Activated CD4-positive, alpha-beta T cell treated with anti-CD3 and anti-CD28 coated beads for 48 hours (primary cell): ENCODE results near the gene FOXO1.

ENCODE experiments used
- DNase-seq: peaks from one replicate; pipeline ENCODE4 v3.0.0-alpha.2; 2020

Gene FOXO1

DNA sequence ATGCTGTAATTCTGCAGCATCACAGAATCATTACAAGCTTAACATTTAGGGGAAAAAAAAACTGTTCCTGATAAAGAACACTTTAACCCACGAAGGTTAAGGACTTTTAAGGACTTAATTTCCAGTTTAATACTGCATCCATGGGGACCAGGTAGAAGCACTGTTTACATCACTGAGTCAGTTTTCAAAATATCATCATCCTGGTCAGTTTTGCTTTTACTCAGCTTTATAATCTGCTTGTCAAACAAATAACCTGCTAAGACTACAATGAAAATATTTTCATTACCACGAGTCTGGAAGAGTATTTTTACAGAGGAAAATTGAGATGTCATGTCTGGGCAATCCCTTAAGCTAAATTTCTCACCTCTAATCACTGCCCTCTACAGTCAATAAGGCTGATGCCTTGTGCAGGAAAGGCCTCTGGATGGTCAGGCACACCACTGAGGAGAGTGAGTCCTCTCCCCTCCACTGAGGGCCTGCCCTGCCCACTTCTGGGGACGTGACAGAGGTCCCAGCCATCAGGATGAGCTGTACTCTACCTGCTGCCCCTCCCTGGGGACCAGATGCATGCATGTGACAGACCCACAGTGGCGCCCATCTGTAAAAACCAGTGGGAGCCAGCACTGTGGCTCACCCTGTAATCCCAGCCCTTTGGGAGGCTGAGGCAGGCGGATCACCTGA is 31.0 kb downstream of the FOXO1 start:
- DNase-seq, result no peak

DNA sequence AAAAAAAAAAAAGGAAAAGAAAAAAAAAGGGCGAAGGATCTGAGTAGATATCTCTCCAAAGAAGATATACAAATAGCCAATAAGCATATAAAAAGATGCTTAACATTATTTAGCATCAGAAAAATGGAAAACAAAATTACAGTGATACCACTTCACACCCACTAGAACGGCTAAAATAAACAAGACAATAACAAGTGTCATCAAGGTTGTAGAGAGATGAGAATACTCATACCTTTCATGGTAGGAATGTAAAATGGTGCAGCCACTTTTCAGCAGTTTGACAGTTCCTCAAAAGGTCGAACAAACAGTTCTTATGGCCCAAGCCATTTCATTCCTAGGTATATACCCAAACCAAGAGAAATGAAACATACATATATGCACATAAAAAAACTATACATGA is 33.5 kb downstream of the FOXO1 start:
- no peak for DNase-seq

DNA sequence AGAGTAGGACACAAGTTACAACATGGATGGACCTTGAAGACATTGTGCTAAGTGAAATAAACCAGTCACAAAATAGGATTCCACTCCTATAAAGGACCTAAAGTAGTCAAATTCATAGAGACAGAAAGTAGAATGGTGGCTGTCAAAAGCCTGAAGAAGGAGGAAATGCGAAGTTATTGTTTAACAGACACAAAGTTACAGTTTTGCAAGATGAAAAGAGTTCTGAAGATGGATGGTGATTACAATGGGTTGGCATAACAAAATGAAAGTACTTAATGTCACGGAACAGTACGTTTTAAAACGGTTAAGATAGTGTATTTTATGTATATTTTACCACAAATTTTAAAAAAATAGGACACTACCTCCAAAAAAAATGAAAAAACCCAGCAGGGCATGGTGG is 34.8 kb downstream of the FOXO1 start:
- DNase-seq, result no peak

DNA sequence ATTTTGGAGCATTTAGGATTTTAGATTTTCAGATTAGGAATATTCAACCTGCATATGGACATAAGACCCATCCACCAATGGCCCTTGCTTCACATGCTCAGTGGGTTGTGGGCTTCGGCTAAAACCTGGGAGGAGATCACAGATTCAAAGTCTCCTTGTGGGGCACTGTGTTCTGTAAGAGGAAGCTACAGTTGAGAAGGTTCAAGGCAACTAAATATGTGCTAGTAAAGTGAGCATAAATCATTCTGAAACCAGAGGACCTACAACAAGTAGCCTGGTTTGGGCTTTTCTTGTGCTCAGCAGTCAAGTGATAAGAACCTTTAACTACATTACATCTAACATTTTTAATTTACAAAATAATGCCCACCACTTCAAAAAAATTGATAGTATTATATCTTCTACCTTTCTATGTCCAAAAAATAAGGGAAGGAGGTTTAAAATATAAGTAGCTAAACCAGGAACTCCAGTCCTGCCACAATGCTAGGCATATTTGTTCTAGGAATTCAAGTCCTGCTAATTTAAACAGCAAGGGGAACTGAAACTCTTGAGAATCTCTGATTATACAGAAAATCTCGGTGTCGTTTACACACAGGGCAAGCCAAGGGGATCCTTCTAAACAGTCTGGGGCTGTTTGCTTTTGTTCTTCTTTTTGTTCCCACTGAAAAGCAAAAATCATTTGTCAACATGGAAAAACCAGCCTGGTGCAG is 36.6 kb downstream of the FOXO1 start:
- DNase-seq, result no peak

DNA sequence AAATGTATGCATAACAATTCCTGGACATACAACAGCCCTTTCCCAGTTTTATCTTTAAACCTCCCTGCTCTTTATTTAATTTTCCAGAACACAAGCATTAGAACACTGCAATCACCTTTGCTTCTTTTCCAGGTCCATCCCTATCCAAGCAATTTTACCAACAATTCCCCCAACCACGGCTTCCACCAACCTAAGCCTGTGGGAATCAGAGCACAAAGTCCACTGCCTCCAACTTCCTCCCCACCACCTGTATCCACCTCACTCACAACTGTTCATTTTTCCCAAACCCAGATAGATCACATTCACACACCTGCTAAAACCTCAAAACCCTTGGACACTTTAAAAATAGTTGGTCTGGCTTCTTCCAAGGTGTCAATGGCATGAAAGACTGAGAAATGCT is 39.5 kb downstream of the FOXO1 start:
- no peak for DNase-seq

DNA sequence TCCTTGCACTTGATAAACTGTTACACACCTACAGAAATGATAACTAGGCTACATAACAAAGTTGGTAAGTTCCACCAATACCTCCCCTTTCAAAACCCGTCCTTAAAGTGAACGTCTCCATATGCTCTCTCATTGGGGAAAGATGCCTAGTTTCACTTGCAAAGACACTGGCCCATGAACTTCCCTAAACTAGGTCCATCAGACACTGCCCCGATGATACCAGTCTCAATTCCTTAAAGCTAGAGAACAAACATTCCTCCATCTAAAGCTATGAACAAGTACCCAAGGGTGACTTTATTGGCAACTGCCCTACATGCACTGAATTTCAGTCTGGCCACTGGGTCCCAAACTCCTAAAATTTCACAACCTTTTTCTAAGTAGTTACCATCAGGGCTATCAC is 39.9 kb downstream of the FOXO1 start:
- DNase-seq, result no peak

DNA sequence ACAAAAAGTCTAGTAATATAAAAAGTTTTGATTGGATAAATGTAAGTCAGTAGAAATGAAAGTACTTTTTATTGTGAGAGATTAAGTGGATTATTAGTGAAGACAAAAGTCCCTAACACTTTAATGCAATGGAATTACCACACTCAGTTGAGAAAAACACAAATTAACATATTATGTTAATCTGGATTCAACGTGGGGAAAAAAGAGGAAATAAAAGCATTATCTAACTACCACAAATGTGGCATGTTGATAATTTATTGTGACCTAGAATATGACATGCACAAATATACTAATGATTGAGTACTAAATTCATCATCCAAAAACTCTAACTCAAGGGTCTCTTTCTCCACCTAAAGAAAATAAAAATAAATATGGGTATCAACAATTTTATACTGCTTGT is 41.5 kb downstream of the FOXO1 start:
- DNase-seq, result no peak

DNA sequence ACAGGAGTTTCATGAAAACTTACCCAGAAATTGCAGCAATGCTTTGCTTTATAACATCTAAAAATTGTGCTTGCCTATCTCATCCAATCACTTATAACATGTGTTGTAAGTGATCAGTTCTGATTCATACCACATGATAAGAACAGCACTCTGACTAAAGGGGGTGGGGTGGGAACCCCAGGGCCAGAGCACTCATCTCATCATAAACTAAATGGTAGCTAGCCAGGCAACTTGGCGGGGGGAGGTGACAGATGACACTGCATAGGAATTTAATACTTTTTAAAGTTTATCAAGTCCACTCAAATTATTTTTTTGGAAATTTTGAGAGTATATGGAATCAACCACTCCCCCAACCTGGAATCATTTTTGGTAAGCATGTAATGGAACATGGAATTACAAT is 42.1 kb downstream of the FOXO1 start:
- peak; percentile 71 for DNase-seq

DNA sequence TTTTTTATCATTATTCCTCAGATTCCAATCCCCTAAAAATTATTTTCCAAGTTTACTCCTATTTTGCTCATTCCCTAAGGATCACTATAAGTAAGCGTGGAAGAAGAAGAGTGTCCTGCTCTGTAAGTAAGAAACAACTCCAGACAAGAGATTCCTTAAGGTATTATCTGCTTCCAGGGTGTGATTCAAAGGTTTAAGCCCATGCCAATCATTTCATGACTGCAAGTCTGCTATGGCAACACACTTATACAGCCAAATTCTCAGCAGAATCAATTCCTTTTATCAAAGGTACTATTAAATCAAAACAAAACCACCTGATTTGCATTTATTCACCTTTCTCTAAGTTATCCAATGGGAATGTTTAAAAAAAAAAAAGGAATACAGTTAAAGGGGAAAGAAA is 43.7 kb downstream of the FOXO1 start:
- DNase-seq, result no peak

DNA sequence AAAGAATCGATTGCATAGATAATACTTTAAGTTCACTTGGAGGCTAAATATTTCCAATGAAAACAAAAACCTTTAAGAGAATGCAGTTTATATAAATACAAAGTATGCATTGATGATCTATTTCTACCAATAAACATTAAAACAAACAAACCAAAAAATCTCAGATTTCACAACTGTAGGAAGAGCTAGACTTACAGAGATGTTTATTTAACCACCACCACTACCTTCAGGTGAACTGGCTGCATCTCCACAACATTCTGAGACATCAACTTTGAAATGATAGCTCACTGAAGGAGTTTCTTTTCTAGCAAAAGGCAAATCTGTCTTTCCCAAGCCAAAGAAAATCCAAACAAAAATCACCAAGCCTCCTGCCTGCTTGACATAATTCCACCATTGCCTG is 44.2 kb downstream of the FOXO1 start:
- DNase-seq, result no peak

DNA sequence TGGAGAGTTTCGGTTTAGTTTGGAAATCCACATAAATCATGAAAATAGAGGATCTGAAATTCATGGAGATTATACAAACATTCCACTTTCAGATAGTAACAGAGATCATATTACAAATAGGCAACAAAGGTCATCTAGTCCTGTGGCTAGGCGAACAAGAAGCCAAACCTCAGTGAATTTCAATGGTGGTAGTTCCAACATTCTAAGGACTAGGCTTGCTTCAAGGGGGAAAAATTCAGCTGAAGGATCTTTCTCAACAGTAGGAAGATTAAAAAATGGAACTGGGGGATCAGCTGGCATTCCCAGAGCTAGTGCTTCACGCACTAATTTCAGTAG is 47.0 kb downstream of the FOXO1 start:
- no peak for DNase-seq

DNA sequence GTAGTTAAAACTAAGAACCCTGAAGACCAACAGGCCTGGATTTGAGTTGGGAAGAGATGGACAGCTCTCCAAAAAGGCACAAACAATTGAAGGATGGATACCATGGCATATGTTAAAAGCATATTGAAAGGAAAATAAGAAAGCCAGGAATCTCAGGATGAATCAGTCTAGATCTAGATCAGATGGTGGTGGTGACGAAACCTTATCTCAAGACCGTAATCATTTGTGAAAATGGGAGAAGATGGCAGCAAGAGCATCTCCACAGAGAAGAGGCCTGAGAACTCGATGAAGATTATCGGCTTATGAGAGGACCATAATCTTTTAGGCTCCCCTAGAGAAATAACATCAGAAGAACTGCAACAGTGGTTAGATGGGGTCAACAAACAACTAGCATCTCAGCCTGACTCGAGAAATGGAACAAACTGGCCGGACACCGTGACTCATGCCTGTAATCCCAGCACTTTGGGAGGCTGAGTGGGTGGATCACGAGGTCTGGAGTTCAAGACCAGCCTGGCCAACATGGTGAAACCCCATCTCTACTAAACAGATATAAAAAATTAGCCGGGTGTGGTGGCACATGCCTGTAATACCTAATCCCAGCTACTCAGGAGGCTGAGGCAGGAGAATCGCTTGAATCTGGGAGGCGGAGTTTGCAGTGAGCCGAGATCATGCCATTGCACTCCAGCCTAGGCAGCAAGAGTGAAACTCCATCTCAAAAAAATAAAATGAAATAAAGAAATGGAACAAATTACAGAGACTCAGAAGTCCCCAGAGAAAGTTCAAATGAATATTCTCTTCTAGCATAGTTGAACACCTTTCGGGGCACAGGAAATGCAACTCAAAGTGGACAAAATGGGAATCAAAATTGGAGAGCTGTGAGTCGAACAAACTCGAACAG is 47.6 kb downstream of the FOXO1 start:
- no peak for DNase-seq

DNA sequence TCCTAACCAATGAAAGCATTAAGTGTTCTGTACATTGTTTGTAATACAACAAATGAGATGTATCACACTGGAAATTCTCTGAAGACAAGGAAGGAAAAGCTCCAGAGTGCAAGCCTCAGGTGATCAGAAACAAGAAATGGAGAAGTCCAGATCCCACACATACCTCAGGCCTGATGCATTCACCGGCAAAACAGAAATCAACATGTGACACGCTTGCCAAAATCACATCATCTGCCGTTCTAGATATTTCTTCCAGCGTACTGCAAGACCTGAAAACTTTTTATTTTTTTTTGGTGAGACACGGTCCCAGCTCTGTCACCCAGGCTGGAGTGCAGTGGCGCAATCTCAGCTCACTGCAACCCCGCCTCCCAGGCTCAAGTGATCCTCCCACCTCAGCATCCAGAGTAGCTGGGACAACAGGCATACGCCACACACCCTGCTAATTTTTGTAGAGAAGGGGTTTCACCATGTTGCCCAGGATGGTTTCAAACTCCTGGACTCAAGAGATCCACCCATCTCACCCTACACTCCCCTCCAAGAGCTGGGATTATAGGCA is 48.6 kb downstream of the FOXO1 start:
- DNase-seq, result no peak

DNA sequence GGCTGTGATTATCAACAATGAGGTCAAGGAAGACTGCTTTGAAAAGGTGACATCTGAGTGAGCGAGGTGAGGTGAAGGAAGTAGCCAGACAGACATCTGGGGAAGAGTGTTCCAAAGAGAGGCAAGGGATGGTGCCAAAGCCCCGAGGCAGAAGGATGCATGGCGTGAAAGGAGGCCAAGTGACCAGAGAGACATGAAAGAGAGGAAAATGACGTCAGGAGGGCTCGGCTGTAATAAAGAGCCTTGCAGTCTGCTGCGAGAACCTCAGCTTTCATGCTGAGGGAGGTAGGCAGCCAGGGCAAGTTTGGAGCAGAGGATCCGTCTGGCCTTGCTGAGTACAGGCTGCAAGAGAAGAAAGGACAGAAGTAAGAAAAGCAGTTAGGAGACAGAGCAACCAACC is 50.8 kb downstream of the FOXO1 start:
- no peak for DNase-seq

DNA sequence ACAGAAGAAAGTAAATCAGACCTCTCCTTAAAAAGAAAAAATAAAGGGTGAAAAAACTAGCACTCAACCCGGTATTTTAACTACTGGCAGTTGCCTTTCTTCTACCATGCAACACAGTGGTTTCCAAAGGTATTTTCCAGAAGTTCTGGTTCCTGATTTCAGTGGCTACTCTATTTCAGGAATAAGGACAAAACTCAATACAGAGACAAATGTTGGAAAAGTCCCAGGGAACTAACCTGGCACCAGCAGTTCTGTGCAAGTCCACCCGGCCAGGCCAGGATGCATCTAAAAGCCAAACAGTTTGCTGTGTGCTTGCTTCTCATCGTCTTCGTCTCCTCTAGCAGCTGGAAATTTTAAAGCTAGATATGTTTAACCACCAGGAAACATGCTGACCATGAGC is 52.5 kb downstream of the FOXO1 start:
- DNase-seq, result no peak

DNA sequence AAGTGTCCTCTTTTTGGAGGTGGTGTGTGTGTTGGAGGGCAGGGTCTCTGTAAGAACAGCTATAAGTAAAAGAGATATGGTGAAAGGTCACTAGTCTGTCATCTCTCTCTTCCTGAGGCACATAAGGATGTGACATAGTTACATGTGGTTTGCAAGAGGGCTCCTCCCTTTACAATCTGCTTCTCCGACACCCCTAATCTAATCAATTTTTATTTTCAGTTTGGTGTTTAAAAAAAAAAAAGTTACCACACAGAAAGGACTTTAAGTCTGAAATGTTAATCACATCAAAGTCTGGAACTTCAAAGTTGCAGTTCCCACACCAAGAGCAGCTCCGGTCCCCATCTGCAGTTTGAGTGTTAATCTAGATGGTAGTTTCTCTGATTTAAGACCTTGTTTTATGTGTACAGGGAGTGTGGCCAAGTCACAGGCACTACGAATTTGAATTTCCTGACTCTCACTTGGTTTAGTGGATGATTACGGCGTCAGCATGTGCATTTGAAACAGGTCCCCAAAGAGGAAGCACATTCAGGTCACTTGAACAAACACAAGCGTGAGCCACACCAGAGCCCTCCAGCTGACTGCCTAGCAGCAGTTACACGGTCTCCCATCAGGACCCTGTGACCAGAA is 53.1 kb downstream of the FOXO1 start:
- peak; percentile 60 for DNase-seq

DNA sequence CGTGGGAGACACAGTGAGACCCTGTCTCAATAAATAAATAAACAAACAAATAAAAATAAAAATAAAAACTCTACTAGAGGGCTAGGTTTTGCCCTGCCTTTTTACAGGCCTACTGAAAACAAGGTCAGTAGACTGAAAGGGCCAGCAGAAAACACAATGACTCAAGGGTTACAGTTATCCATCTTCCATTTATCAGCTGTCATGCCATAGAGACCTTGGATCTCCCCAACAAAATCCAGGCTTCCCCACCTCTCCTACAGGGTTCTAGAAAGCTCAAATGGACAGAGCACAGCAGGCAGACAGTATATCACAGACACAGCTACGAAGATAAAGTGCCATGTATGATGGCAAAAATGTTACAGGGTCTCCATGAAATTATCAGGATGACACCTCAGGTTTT is 54.4 kb downstream of the FOXO1 start:
- DNase-seq, result no peak

DNA sequence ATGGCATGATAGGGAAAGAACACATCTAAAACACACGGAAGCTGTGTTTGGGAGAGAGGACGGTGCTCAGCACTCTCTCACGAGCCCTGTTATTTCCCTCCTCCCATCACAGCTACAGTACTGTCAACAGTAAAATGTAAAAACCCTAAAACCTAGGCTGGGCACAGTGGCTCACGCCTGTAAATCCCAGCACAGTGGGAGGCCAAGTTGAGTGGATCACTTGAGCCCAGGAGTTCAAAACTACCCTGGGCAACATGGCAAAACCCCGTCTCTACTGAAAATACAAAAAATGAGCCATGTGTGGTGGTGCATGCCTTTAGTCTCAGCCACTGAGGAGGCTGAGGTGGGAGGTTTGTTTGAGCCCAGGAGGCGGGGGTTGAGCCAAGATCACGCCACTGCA is 54.8 kb downstream of the FOXO1 start:
- DNase-seq, result no peak

DNA sequence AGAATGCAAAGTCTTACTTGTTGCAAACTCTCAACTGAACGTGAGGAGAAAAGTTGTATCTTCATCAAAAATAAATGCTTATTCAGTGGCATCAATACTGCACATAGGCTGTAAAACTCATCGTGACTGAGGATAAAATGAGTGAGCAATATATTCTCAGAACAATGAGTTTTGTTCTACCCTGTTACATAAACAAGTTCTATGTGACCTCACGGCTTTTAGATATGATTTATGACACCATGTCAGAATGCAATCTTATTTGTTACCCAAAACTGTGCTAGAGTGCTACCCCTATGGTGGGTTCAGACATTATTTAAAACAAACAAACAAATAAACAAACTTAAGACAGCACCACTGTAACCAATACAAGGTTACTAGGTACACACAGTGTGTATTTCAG is 55.4 kb downstream of the FOXO1 start:
- DNase-seq, result no peak

DNA sequence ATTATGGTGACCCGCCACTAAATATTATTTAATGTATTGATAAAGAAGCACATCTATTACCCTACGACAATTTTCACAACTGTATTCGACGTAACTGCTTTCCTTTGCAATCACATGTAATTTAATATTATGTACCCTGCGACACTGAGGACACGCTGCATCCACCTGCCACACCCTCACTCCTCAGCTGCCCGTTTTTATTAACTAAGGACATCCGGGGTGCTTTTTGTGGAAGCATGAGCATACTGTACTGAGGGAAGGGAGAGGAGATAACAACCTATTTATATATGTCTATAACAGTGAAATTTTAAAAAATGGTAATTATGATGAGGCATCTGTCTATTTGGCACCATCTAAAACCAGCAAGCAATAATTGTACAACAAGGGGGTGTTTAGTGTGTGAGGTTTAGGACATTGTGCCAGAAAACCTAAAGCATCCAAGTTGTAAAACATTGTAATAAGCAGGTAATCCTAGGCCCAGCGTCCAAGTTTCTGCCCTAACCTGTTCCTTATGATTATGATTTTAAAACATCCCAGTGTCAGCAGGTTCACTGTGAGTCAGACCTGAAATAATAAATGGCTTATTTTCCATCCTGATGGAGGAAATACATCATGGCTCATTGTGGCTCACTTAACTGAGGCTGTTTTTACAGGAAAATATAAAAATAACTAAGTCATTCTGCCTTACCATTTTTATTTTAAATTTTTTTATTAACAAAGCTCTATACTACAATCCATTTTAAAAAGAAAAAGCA is 56.3 kb downstream of the FOXO1 start:
- DNase-seq, result no peak

DNA sequence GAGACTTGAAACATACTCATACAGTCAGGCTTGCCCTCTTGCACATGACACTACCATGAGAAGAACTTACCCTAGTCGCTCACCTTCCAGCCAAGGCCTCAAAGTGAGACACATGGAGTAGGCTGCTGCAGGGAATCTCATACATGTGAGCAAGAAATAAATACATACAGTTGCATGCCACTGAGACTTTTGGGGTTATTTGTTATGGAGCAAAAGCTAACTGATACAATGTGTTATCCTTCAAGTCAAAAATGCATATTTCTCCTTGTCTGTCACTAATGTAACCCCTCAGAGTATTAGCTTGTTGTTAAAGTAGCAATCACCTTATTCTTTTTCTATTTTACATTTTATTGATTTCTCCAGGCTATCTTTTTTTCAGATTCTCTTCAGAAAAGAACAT is 58.1 kb downstream of the FOXO1 start:
- no peak for DNase-seq

DNA sequence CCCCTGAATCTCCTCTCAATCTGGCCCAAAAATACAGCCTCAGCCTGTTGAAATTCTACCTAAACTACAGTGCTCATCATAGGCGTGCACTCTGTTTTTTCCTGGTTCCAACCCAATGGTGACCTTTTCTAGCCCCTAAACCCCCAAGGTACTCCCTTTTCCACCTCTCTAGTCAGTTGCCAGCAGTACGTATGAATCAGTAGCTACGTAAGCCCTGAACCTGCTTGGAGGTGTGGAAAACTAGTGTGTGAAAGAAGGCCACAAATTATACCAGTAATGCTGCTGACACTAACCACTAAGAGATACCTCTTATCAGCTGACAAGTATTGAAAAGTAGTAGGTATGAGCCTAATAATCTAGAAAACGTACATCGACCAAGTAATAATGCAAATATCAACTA is 60.9 kb downstream of the FOXO1 start:
- DNase-seq, result no peak

DNA sequence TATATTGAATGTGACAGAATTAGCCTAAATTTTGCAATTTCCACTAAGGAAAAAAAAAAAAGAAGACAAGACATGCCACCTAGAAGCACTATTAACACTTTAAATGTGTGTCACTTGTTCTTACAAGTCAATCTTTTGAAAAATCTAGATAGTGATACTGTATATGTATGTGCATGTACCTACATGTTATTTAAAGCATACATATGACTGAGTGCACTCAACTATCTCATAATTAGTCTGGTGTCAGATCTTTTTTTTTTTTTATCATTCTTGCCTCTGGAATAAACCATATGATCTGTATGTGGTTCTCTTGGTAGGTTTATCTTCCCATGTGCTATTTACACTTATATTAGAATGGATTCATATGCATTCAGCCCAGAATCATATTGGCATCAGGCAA is 62.3 kb downstream of the FOXO1 start:
- DNase-seq, result no peak
